GM18951 (cell line): ENCODE data around the gene MLH1.
"Not testable (repeated sequence)": the region's sequence is repeated elsewhere in the genome, so short reads cannot be mapped to it uniquely, and the experiment has no call there.

Experiments
- POLR2A ChIP-seq: IDR thresholded peaks from 4 replicates; pipeline ENCODE4 v1.6.1; 2011; ENCODE audit warnings: mild to moderate bottlenecking; ENCODE audit not compliant: insufficient read length, insufficient read depth; ENCODE audit errors: extremely low read depth
- in situ Hi-C: fragments of 300-500 bp; cut with MboI; formaldehyde crosslinking; loops from one replicate; pipeline ENCODE4 v1.12.0; 2022; ENCODE audit warnings: low sequenced_read_pairs, mixed read lengths, inconsistent platforms; ENCODE audit not compliant: unreplicated experiment

Gene MLH1

GRCh38 chr3:37037352-37037751 lies 44.0 kb downstream of the MLH1 start:
- TF ChIP-seq POLR2A: no peak
- in situ Hi-C loops: no loop called here

- no peak for TF ChIP-seq POLR2A
- in situ Hi-C loops: no loop called here
These were observed 46.0 kb downstream of the MLH1 start for GRCh38 chr3:37039161-37039846.

GRCh38 chr3:37040231-37040630 lies 46.9 kb downstream of the MLH1 start:
- in situ Hi-C loops: no loop called here
- no peak for TF ChIP-seq POLR2A

DNA sequence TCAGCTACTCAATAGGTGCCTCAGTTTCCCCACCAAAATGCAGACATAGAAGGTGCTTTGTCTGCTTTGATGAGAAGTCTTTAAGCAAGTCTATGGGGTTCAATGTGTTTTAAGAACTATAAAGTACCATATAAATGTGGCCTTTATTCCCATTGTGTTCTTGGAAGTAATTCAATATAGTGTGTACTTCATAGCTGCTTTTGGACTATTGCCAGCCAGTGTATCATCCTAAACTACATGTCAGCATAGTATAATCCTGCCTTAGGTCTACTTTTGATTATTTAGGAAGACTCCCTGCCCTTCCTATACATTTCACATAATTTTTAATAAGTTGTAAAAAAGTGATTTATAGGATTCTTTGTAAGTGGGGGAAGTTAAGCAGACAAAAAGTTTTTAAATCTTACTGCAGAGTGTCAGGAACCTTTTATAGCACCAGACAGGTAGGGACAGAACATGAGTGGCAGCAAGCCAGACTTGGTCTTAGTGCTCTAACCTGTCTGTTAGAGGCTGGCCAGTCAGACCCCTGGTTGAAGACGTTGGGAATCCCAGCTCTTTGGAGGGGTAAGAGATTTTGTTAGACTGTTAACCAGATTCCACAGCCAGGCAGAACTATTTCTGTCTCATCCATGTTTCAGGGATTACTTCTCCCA lies 48.4 kb downstream of the MLH1 start:
- no peak for TF ChIP-seq POLR2A
- in situ Hi-C loops: no loop called here

- in situ Hi-C loops: not testable (repeated sequence)
These were observed 49.4 kb downstream of the MLH1 start for GRCh38 chr3:37042712-37043111.

DNA sequence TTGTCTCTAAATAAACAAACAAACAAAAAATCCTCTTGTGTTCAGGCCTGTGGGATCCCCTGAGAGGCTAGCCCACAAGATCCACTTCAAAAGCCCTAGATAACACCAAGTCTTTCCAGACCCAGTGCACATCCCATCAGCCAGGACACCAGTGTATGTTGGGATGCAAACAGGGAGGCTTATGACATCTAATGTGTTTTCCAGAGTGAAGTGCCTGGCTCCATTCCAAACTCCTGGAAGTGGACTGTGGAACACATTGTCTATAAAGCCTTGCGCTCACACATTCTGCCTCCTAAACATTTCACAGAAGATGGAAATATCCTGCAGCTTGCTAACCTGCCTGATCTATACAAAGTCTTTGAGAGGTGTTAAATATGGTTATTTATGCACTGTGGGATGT lies 57.0 kb downstream of the MLH1 start:
- in situ Hi-C loops: no loop called here
- TF ChIP-seq POLR2A: no peak

- in situ Hi-C loops: no loop called here
- TF ChIP-seq POLR2A: no peak
These were observed 59.5 kb downstream of the MLH1 start for GRCh38 chr3:37052860-37053259.

GRCh38 chr3:37053337-37053736 lies 60.0 kb downstream of the MLH1 start:
- no peak for TF ChIP-seq POLR2A
- in situ Hi-C loops: no loop called here

DNA sequence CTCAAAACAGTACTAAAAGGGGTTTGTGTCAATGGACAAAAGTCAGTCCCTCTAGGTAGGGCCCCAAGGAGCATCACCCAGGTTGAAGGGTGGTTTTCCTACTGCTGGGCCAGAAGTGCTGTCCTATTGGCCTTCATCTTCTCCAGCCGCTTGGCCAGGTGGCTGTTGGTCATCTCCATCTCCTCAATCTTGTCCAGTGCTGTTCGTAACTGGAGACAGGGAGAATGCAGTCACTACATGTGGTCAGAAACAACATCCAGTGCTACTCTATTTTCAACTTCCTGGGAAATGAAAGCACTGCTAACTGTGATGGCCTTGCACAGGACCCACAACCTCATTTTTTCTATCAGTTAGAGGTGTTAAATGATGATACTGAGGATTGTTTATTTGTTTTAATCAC lies 60.4 kb downstream of the MLH1 start:
- TF ChIP-seq POLR2A: no peak
- in situ Hi-C loops: no loop called here

GRCh38 chr3:37054370-37054769 lies 61.1 kb downstream of the MLH1 start:
- in situ Hi-C loops: no loop called here
- TF ChIP-seq POLR2A: no peak

- in situ Hi-C loops: not testable (repeated sequence)
These were observed 61.8 kb downstream of the MLH1 start for GRCh38 chr3:37055077-37055476.

- no peak for TF ChIP-seq POLR2A
- in situ Hi-C loops: no loop called here
These were observed 63.5 kb downstream of the MLH1 start for GRCh38 chr3:37056826-37057225.

DNA sequence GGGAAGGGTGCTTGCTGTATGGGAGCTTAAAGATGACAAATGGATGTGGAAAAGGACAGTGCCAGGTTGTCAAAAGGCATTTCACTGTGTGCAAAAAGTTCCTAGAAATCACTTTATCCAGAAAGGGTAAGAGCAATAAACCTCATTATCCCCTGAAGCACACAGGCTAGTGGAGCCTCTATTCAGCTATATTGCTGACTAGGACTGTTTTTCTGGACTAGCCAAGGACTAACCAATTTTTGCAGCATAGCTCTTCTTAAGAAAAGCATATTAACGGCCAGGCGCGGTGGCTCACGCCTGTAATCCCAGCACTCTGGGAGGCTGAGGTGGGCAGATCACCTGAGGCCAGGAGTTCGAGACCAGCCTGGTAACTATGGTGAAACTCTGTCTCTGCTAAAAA lies 64.8 kb downstream of the MLH1 start:
- in situ Hi-C loops: no loop called here
- TF ChIP-seq POLR2A: no peak

DNA sequence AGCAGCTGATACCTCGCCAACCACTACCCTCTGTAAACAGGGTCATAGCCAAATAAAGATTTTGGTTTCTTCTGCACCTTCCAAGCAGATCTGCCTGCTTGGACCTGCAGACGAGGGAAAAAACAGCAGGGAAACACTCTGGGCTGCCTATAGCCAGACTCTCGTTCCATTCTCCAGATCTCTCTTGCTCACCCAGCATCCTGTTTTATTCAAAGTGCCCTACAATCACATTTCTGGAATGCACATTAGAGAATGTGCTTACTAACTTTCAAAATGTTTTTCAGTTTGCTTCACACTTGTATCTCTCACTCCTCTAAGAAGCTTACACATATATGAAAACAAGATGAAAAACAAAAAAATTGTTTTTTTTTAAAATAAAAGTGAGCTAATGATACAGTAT lies 71.4 kb downstream of the MLH1 start:
- in situ Hi-C loops: no loop called here
- TF ChIP-seq POLR2A: no peak

GRCh38 chr3:37067577-37067976 lies 74.3 kb downstream of the MLH1 start:
- in situ Hi-C loops: no loop called here
- no peak for TF ChIP-seq POLR2A
